Astrocyte (in vitro differentiated cells and primary cell): ENCODE results near the gene GXYLT1. TPM values are rescaled to one million over a fixed set of nuclear protein-coding genes. Genes with fewer than 3 reads are reported as not detected.

Experiments used
- DNase-seq: peaks from one replicate; pipeline ENCODE4 v3.0.0-alpha.2; 2010; ENCODE audit warnings: low read depth
- FAIRE-seq: peaks from 2 replicates; lab custom pipeline; 2011; peaks lifted over from hg19 to GRCh38; lab: Jason Lieb, UNC
- H2AFZ ChIP-seq: 2 replicates; pipeline ENCODE4 v1.6.0; 2012; ENCODE audit warnings: low read depth, low read length, inconsistent platforms
- H3K27ac ChIP-seq: 2 replicates; pipeline ENCODE4 v1.5.1; 2011; ENCODE audit warnings: low read depth, low read length, inconsistent platforms
- H3K27me3 ChIP-seq: 2 replicates; pipeline ENCODE4 v1.6.0; 2011; ENCODE audit warnings: low read length, inconsistent platforms; ENCODE audit not compliant: insufficient read depth
- H3K36me3 ChIP-seq: 2 replicates; pipeline ENCODE4 v1.5.1; 2011; ENCODE audit warnings: low read length, inconsistent platforms; ENCODE audit not compliant: insufficient read depth
- H3K4me1 ChIP-seq: 2 replicates; pipeline ENCODE4 v1.5.1; 2011; ENCODE audit warnings: low read length, inconsistent platforms; ENCODE audit not compliant: insufficient read depth
- H3K4me2 ChIP-seq: 2 replicates; pipeline ENCODE4 v1.6.0; 2012; ENCODE audit warnings: low read length, inconsistent platforms
- H3K4me3 ChIP-seq: 2 replicates; pipeline ENCODE4 v1.5.1; 2011; ENCODE audit warnings: low read depth, mild to moderate bottlenecking, low read length, inconsistent platforms; ENCODE audit not compliant: insufficient read depth
- H3K79me2 ChIP-seq: 2 replicates; pipeline ENCODE4 v1.6.0; 2012; ENCODE audit warnings: mild to moderate bottlenecking, low read length, inconsistent platforms; ENCODE audit not compliant: insufficient read depth
- H3K9ac ChIP-seq: 2 replicates; pipeline ENCODE4 v1.6.0; 2012; ENCODE audit warnings: mild to moderate bottlenecking, low read length, inconsistent platforms
- H3K9me3 ChIP-seq: 2 replicates; pipeline ENCODE4 v1.5.1; 2012; ENCODE audit warnings: low read depth, mild to moderate bottlenecking, low read length, inconsistent platforms; ENCODE audit not compliant: insufficient read depth
- H4K20me1 ChIP-seq: 2 replicates; pipeline ENCODE4 v1.6.0; 2012; ENCODE audit warnings: low read length, inconsistent platforms; ENCODE audit not compliant: insufficient read depth
- H3K27ac Mint-ChIP-seq: one replicate; pipeline ENCODE4 v1.8.0; 2021; ENCODE audit warnings: mild to moderate bottlenecking, mixed read lengths; ENCODE audit not compliant: unreplicated experiment
- H3K27me3 Mint-ChIP-seq: one replicate; pipeline ENCODE4 v1.8.0; 2021; ENCODE audit warnings: low read depth, mixed read lengths; ENCODE audit not compliant: unreplicated experiment
- H3K36me3 Mint-ChIP-seq: one replicate; pipeline ENCODE4 v1.8.0; 2021; ENCODE audit warnings: low read depth, mixed read lengths; ENCODE audit not compliant: unreplicated experiment
- H3K4me1 Mint-ChIP-seq: one replicate; pipeline ENCODE4 v1.8.0; 2021; ENCODE audit warnings: low read depth, mixed read lengths; ENCODE audit not compliant: unreplicated experiment
- H3K4me3 Mint-ChIP-seq: one replicate; pipeline ENCODE4 v1.8.0; 2021; ENCODE audit warnings: mild to moderate bottlenecking, moderate library complexity, mixed read lengths; ENCODE audit not compliant: unreplicated experiment
- H3K9me3 Mint-ChIP-seq: one replicate; pipeline ENCODE4 v1.8.0; 2021; ENCODE audit warnings: mild to moderate bottlenecking, mixed read lengths; ENCODE audit not compliant: unreplicated experiment
- CTCF ChIP-seq: IDR thresholded peaks from 2 replicates; pipeline ENCODE4 v1.5.1; 2011; ENCODE audit warnings: low read depth, mild to moderate bottlenecking, inconsistent platforms, low read length, moderate library complexity; ENCODE audit not compliant: insufficient read depth
- EZH2 ChIP-seq: IDR thresholded peaks from 2 replicates; pipeline ENCODE4 v1.6.1; 2012; ENCODE audit warnings: mild to moderate bottlenecking, low read length, inconsistent platforms; ENCODE audit not compliant: insufficient read depth
- total RNA-seq: library from RNA; stranded (reverse); gene quantifications from 2 replicates; pipeline ENCODE4 v1.2.1, GENCODE V29; 2021

Gene GXYLT1
- total RNA-seq, 1 donor from 2014 or later: 23.1 TPM

- Histone ChIP-seq H3K27me3 (no peaks in the 10 kb centered on the region), H3K4me1 (peaks cover 10% of the 10 kb centered on the region), H3K36me3 (no peaks in the 10 kb centered on the region), H3K9me3 (no peaks in the 10 kb centered on the region), H3K9ac (peak overlapping the region; percentile 83), H3K4me2 (peak overlapping the region; percentile 95), H4K20me1 (peaks cover 33% of the 10 kb centered on the region), H3K79me2 (peaks cover 53% of the 10 kb centered on the region), H2AFZ (peak overlapping the region; percentile 83), H3K4me3 (peak overlapping the region; percentile 75), H3K27ac (peak overlapping the region; percentile 52)
- FAIRE-seq (no peak), DNase-seq (peak; percentile 25)
- TF ChIP-seq CTCF: no peak
- no peak for TF ChIP-seq EZH2
- H3K4me3 Mint-ChIP-seq: peak overlapping the region; percentile 97
- peak overlapping the region; percentile 63 for H3K27ac Mint-ChIP-seq
- H3K36me3 Mint-ChIP-seq: no peaks in the 10 kb centered on the region
- H3K9me3 Mint-ChIP-seq: no peaks in the 10 kb centered on the region
- H3K27me3 Mint-ChIP-seq: no peaks in the 10 kb centered on the region
- H3K4me1 Mint-ChIP-seq: peaks cover 15% of the 10 kb centered on the region
Measured at GRCh38 chr12:42143452-42144157, 1.1 kb downstream of the GXYLT1 start.

DNA sequence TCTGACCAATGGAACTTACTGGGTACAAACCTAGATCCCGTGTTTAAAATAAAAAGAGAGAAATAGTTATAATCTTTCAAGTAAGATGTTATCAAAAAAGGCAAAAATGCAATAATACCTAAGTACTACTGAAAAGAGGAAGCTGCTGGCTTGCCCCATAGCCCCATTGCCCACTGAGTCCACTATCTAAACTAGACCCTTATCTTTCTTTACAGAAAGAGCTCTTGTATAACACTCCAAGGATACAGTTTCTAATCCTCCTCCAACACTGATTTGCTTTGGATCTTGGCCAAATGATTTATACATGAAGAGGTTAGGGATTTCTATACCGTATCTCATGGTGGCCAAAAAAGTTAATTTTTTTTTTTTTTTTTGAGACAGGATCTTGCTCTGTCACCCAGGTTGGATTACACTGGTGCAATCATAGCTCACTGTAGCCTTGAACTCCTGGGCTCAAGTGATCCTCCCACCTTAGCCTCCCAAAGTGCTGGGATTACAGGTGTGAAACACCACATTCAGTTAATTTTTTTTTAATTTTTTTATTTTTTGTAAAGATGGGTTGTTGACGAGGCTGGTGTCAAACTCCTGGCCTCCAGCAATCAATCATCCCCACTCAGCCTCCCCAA is 2.6 kb downstream of the GXYLT1 start:
- no peaks in the 10 kb centered on the region for H3K36me3 ChIP-seq
- H2AFZ ChIP-seq: no peak overlapping the region
- H3K9me3 Mint-ChIP-seq: no peaks in the 10 kb centered on the region
- DNase-seq: no peak
- H3K27me3 Mint-ChIP-seq: no peaks in the 10 kb centered on the region
- FAIRE-seq: no peak
- no peak for TF ChIP-seq CTCF
- TF ChIP-seq EZH2: no peak
- H4K20me1 ChIP-seq: peaks cover 33% of the 10 kb centered on the region
- H3K79me2 ChIP-seq: peaks cover 67% of the 10 kb centered on the region
- no peak overlapping the region for H3K4me3 ChIP-seq
- no peaks in the 10 kb centered on the region for H3K27me3 ChIP-seq
- H3K4me3 Mint-ChIP-seq: peak overlapping the region; percentile 24
- H3K4me2 ChIP-seq: no peak overlapping the region
- no peak overlapping the region for H3K27ac ChIP-seq
- H3K9me3 ChIP-seq: no peaks in the 10 kb centered on the region
- no peaks in the 10 kb centered on the region for H3K36me3 Mint-ChIP-seq
- H3K27ac Mint-ChIP-seq: no peak overlapping the region
- H3K4me1 Mint-ChIP-seq: peaks cover 15% of the 10 kb centered on the region
- peaks cover 10% of the 10 kb centered on the region for H3K4me1 ChIP-seq
- no peak overlapping the region for H3K9ac ChIP-seq

GRCh38 chr12:42140901-42141300 is 3.8 kb downstream of the GXYLT1 start:
- Mint-ChIP-seq H3K27me3 (no peaks in the 10 kb centered on the region), H3K36me3 (no peaks in the 10 kb centered on the region), H3K4me1 (peaks cover 15% of the 10 kb centered on the region), H3K9me3 (no peaks in the 10 kb centered on the region), H3K27ac (no peak overlapping the region), H3K4me3 (no peak overlapping the region)
- H3K4me3 ChIP-seq: no peak overlapping the region
- no peak overlapping the region for H2AFZ ChIP-seq
- peak; percentile 79 for DNase-seq
- H3K79me2 ChIP-seq: peaks cover 79% of the 10 kb centered on the region
- H3K9ac ChIP-seq: no peak overlapping the region
- H3K36me3 ChIP-seq: no peaks in the 10 kb centered on the region
- no peak for TF ChIP-seq EZH2
- TF ChIP-seq CTCF: no peak
- no peak overlapping the region for H3K27ac ChIP-seq
- no peaks in the 10 kb centered on the region for H3K27me3 ChIP-seq
- H3K4me2 ChIP-seq: no peak overlapping the region
- peaks cover 10% of the 10 kb centered on the region for H3K4me1 ChIP-seq
- no peaks in the 10 kb centered on the region for H3K9me3 ChIP-seq
- FAIRE-seq: no peak
- H4K20me1 ChIP-seq: peaks cover 33% of the 10 kb centered on the region
